Stimulated activated CD8-positive, alpha-beta memory T cell treated with anti-CD3 and anti-CD28 coated beads, Interleukin-15, amount 100 ng/mL, for 24 hours (primary cell): ENCODE results near the gene MYPOP.
"Not testable (repeated sequence)": the region's sequence is repeated elsewhere in the genome, so short reads cannot be mapped to it uniquely, and the experiment has no call there.

Experiments
- DNase-seq: peaks from one replicate; pipeline ENCODE4 v3.0.0-alpha.2; 2020; ENCODE audit warnings: low read depth

Gene MYPOP

DNA sequence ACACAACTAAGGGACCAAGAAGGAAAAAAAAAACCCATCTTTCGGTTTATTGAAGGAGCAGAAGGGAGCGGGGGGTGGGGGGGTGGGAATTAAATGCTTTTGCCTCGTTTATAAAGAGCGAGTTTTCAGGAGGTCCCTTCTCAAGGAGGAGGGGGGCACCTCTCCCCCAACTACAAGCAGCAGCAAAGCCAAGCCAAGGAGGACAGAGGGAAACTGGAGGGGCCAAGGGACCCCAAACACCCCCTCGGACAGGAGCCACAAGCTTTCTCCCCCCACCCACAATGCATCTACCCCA lies 18.9 kb downstream of the MYPOP start:
- DNase-seq: no peak

DNA sequence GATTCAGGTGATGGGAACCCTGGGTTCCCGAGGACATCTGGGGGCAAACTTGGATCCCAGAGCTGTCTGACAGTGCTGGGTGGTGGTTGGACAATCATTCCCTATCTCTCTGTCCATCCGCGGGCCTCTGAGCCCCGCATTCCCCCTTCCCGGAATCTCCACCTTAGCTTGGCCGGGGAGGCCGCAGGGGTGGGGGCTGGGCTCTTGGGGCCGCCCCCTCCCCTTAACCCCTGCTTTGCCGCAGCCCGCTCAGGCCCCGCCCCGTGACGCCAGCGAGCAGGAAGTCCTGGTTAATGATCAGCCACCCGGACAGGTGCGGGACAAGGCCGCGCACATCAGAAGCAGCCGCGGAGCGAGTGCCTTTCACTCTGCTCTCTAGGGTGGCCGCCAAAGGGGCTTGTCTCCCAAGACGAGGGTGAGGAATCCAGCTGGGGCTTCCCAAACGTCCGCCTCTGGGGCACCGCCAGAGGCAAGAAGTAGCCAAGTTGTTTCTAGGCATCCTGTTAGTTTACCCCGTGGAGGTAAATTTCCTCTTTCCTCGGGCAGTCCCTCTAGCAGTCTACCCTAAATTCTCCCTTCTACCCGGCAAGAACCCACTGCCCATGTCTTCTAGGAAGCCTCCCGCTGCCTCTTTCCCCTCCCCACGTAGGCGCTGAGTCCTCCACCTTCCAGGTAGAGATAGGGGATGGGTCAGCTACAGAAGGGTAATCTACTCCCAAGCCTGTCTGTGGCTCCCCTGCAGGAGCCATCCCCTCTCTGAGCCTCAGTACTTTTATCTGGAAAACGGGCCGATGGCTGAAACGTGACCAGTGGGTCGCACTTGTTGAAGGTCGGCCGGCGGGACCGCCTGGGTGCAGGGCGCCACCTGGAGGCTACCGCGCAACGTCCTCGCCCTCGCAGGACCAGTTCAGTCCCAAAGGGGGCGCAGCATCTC lies 19.5 kb downstream of the MYPOP start:
- DNase-seq: peak; percentile 64

DNA sequence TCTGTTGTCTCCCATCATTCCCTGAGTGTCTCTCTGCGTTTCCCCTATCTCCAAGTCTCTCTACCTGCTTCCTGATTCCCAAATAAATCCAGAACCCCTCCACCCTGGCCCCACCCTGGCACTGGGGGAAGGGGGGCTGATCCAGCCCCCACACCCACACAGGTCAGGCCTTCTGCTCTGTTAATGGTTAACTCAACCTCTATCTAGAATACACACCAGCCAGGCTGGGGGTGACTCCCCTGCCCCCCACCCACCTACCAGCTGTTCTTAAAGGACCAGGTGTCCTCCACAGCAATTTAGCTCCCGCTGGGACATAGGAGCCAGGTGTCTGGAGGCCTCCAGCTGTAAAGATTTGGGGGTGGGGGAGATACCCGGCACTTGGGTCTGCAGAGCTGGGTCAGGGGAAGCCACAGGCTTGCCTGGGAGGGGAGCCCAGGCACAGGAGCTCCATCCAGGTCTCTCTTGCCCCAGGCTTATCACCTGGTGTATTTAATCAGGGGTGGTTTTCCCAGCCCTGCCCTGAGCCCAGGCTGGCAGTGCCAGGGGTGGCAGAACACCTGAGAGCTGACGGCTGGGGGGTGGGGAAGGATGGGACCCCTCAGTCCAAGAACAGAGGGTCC lies 20.4 kb downstream of the MYPOP start:
- no peak for DNase-seq

DNA sequence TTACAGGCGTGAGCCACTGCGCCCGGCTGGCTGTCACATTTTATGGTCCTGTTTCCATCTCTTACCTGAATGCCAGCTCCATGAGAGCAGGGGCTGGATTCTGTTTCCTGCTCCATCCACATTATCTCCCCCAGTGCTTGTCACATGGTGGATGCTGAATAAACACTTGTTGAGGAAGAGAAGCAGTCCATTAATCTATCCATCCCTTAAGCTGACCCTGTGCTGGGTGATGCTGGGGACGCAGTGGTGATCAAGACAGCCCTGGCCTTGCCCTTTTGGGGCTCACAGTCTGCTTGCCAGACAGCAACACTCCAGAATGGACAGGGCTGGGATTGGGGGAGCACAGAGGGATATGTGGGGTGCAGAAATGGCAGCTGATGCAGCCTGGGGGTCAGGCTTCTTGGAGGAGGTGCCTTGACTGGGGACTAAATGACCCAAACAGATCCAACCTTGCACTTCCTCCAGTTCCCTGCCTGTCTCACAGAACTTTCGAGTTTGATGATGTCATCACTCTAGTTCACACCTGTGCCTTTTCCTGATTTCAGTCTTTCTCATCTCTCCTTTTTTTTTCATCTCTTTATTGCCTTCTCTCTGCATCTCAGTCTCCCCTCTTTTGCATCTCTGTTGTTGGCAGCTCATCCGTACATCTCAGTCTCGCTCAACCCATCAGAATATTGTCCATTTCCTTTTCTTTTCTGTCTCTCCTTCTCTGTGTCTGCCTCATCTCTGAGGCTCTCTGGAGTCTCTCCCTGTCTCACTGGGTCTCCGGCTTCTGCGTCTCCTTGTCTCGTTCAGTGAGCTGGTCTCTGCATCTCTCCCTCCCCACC lies 21.1 kb downstream of the MYPOP start:
- DNase-seq: no peak

DNA sequence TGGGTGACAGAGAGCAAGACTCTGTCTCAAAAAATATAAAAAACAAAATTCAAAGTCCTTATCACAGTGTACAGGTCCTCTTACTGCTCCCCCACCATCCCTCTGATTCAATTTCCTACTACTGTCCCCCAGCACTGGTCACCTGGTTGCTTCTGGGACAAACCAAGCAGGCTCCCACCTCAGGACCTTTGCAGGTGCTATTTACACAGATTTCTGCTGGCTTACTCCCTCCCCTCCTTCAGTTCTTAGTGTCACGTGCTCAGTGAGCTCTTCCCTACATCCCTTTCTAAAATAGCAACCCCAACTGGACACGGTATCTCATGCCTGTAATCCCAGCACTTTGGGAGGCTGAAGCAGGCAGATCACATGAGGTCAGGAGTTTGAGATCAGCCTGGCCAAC lies 22.4 kb downstream of the MYPOP start:
- no peak for DNase-seq

DNA sequence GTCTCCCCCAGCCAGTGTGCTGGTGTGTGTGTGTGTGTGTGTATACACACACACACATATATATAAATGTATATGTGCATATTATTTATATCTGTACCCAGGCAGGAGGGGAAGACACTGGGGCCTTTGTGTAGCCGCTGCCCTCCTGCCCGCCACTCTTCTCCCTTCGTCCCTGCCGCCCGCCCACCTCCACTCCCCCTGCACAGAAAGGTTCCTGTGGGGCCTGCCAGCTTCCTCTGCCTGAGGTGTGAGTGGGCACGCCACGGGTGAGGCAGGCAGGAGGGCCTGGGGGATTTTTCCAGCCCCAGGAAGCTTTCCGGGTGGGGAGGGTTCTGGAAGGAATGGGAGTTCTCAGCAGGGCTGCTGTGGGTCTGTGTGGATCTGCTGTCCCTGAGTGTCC lies 23.4 kb downstream of the MYPOP start:
- no peak for DNase-seq

DNA sequence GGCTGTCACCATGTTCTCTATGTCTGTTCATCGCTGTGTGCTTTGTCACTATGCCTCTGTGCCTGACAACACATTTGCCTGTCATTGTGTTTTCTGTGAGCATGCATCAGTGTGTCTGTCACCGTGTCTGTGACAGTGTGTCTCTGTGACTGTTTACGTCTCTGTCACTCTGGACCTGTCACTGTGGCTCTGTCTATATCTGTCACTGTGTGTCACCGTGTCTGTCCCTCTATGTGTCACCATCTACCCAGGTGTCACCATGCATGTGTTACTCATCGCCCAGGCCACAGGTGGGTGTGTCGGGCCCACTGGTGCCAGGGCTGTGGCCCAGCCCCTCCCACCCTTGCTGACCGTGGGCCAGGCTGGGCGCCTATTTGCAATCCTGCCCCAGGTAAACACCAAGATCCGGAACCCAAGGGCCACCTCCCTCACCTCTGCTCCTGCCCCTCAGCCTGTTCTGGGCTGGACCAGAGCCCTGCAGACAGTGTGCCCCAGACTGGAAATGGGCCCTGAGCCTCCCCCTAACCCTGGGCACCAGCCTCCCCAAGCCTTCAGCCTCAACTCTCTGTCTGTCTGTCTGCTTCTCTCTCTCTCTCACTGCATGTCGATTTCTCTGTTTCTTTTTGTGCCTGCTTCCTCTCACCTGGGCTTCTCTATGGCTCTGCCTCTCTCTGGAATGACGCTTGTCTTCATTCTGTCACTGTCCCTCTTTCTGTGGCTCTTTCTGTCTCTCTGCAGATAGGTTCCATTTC lies 24.2 kb downstream of the MYPOP start:
- DNase-seq: no peak

DNA sequence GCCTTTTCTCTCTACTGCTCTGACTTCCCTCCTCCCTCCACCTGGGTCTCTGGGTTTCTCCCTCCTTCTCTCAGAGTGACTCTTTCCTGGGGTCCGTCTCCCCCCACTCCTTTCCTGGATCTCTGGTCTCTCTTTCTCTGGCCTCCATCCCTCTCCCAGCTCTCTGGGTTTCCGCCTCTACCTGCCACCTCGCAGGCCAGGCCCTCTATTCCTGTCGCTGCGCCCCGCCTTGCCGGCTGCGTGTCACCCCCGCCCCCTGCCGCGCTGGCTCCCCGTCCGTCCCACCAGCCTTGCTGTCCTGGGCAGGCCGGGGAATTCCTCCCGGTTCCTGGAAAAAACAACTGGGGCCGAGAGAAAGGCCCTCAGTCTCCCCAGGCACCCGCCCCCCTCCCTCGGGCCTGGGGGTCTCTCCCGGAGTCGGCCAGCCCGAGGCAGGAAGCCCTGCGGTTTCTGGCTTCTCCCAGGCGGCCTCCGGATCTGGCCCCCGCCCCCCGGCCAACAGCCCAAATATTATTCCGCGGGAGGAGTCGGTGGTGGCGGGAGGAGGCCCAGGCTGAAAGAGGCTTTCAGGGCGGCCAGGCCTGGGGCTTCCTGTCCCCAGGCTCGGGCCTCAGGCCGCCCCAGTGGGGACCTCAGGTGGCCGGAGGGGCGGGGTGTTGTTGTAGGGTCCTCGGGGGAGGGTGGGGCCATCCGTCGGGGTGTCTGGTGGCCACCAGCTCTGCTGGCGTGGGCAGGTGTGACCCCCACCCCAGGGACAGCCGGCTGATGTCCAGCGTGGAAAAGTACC lies 25.8 kb downstream of the MYPOP start:
- DNase-seq: no peak

DNA sequence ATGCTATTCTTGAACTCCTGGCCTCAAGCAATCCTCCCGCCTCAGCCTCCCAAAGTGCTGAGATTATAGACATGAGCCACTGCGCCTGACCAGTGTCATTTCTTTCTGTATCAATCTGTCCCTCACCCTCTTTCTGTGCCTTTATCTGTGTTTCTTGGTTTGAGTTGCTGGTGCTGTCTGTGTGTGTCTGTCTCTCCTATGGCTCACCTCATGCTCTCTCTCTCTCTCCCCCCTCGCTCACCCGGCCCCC lies 26.3 kb downstream of the MYPOP start:
- DNase-seq: no peak

DNA sequence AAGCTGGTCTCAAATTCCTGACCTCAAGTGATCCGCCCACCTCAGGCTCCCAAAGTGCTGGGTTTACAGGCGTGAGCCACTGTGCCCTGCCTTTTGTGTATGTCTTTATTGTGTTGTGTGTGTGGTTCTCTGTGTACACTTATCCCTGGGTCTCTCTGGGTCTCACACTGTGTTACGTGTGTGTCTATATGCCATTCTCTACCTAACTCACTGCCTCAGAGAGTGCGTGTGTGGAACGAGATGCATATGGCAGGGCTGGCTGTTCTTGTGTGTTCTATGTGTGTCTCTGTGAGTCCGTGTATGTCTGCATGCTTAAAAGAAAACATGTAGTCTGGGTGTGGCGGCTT lies 27.8 kb downstream of the MYPOP start:
- DNase-seq: no peak

DNA sequence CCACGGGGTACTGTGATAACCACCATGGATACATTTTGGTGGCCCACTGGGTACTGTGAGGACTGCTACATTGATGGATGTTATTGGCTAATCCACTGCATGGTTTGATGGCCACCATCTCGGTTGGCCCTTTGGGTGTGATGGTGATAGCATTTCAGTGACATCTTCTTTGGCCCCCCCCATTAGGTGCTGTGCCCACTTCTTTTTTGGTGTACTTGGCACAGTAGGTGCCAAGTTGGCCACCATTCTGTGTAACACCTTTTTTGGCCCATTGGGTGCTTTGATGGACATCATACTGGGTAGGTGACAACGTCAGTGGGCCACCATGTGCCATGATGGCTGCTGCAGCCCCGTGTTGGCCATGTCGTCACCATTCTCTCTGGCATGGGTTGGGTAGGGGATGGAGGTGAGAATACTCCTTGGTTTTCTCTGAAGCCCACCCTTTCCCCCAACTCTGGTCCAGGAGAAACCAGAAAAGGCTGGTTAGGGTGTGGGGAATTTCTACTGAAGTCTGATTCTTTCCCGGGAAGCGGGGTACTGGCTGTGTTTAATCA lies 29.1 kb downstream of the MYPOP start:
- DNase-seq: no peak

DNA sequence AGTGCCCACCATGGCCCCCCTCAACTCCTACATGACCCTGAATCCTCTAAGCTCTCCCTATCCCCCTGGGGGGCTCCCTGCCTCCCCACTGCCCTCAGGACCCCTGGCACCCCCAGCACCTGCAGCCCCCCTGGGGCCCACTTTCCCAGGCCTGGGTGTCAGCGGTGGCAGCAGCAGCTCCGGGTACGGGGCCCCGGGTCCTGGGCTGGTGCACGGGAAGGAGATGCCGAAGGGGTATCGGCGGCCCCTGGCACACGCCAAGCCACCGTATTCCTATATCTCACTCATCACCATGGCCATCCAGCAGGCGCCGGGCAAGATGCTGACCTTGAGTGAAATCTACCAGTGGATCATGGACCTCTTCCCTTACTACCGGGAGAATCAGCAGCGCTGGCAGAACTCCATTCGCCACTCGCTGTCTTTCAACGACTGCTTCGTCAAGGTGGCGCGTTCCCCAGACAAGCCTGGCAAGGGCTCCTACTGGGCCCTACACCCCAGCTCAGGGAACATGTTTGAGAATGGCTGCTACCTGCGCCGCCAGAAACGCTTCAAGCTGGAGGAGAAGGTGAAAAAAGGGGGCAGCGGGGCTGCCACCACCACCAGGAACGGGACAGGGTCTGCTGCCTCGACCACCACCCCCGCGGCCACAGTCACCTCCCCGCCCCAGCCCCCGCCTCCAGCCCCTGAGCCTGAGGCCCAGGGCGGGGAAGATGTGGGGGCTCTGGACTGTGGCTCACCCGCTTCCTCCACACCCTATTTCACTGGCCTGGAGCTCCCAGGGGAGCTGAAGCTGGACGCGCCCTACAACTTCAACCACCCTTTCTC lies 30.1 kb downstream of the MYPOP start:
- no peak for DNase-seq

DNA sequence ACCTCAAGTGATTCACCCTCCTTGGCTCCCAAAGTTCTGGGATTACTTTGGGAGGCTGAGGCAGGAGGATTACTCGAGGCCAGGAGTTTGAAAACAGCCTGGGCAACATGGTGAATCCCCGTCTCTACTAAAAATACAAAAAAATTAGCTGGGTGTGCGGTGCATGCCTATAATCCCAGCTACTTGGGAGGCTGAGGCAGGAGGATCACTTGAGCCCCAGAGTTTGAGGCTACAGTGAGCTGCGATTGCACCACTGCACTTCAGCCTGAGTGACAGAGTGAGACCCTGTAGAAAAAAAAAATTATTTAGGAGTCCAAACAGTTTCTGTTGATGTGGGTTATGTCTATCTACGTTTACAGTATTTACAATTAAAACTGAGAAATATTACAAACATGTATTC lies 31.6 kb downstream of the MYPOP start:
- no peak for DNase-seq

DNA sequence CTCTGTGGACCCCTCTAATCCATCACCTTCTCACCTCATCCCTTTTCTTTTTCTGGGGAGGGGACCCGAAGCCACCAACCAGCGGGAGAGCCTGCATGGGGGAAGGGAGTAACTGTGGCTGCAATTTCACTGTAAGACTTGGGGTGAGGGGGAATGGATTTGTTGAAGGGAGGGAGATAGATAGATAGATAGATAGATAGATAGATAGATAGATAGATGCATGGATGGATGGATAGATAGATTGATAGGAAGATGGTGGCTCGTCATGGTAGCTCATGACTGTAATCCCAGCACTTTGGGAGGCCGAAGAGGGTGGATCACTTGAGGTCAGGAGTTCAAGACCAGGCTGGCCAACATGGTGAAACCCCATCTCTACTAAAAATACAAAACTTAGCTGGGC lies 35.2 kb downstream of the MYPOP start:
- DNase-seq: not testable (repeated sequence)

DNA sequence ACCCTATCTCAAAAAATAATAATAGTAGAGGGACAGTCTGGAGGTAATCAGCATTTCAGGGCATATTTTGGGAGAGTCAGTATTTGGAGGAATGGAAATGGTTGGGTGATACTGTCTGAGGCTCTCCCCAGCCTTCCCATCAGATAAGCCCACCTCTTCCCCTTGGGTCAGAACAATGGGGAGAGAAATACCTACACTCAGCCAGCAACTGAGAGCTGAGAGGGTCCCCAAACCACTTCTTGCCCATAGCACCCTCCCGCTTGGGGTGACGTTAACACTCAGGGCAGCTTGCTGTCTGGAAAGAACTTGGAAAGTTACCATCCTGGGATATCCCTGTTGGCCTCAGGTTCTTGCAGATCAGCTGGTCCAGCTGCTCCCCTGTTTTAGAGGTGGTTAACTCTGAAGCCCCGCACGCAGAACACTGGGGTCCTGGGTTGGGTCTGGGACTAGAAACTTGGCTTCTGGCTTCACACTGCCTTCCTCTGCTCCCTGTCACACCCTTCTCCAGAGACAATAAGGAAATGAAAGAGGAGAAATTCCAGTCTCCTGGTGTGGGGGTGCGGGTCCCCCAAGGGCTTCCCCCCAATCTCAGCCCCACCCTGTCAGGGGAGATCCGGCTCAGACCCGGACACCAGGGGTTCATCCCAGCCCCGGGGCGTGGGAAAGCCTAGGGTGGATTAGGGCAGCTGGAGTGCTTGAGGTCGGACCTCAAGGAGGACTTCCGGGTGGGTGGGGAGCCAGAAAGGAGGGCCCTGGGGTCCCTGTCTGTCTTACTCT lies 35.8 kb downstream of the MYPOP start:
- no peak for DNase-seq

DNA sequence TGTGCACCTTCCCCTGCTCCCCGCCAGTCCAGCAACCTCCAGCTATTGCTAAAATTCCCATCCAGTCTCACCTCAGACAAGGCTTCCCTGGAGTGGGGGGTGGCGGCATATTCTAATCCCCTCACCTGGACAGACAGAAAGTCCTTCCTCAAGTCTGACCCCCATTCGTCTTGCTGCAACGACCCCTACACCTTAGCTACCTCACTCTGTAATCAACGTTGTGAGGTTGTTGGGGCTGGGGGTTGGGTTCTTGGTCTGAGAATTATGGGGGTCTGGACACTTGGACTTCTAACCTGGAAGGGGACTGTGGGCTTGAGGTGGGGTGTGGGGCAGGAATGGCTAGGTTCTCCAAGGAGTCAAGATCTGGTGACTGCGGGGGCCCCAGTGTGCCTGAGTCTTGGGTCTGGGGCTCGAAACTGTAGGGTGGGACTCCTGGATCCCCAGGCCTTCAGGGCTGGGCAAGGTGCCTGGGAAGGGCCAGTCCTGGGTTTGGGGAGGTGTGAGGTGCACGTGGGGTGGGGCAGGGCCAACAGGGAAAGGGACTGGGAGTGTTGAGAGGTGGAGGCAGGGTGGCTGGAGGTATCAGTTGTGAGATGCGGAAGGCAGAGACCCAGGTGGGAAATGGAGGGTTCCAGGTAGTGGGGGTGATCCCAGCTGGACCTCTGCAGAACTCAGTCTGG lies 37.0 kb downstream of the MYPOP start:
- DNase-seq: no peak

DNA sequence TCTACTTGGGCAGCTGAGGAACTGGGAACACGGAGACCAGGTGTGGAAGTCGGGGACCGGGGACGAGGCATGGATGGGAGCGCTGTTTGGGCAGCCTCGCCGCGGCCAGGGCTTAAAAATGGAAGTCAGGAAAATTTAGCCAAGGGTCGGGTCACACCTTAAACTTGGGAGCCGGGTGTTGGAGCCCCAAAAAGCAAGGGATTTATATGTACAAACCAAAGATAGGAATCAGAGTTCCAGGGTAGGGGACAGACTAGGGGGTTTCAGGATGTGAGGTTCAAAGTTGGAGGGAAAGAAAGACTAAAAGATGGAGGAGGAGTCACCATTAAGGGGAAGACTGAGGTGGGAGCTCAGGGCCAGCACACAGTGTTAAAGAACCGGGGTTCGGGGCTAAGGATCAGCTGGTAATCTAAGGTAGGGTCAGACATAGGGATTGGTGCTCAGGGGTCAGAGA lies 37.8 kb downstream of the MYPOP start:
- no peak for DNase-seq

DNA sequence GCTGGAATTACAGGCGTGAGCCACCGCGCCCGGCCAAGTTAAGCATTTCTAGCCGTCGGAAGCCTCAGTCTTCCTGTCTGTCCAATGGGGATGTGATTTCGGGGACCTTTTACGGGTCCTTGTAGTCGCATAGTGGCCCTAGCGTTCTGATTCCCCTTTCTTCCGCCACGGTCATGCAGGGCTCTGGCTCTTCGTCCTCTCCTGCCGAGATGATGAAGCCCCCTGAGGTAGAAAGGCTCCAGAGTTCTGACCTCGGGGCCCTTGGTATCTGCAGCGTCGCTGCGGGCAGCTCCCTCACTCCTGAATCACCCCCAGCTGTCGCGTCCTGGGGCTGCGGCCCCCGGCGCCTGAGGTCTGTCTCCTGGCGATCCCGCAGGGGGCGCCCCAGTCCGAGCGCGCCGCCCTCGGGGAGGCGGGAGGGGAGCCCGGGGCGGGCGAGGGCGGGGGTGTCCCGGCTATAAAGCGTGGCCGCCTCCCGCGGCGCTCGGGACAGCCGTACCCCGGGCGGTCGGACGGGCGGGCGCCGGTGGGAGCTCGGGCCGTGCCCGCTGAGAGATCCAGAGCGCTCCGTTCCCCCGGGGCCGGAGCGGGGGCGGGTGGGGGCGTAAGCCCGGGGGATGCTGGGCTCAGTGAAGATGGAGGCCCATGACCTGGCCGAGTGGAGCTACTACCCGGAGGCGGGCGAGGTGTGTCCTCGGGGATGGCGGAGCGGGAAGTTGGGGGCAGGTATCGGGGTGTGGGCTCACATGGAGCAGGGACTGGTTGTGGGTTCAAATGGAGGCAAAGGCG lies 38.4 kb downstream of the MYPOP start, which contains the start of gene FOXA3:
TSS of gene FOXA3 (plus strand) at position 487 of the 789 bp plus-strand sequence. CDS start at position 618, 131 bp downstream.
- DNase-seq: peak; percentile 30
